Neural progenitor cell (in vitro differentiated cells): ENCODE measurements around the gene BMPER.

ENCODE experiments used
- EZH2 ChIP-seq: fragments of 200-600 bp; sonication (generic); IDR thresholded peaks from 2 replicates; pipeline ENCODE4 v1.6.1; 2017; ENCODE audit warnings: antibody characterized with exemption, mild to moderate bottlenecking, moderate library complexity
- EZH2phosphoT487 ChIP-seq: fragments of 200-600 bp; sonication (generic); IDR thresholded peaks from 2 replicates; pipeline ENCODE4 v1.6.1; 2017; ENCODE audit warnings: antibody characterized with exemption
- TF ChIP-seq, protein P1 (sequence below): fragments of 200-600 bp; sonication (generic); IDR thresholded peaks from 2 replicates; pipeline ENCODE4 v1.5.1; 2017; ENCODE audit warnings: antibody characterized with exemption, mild to moderate bottlenecking

DNA sequence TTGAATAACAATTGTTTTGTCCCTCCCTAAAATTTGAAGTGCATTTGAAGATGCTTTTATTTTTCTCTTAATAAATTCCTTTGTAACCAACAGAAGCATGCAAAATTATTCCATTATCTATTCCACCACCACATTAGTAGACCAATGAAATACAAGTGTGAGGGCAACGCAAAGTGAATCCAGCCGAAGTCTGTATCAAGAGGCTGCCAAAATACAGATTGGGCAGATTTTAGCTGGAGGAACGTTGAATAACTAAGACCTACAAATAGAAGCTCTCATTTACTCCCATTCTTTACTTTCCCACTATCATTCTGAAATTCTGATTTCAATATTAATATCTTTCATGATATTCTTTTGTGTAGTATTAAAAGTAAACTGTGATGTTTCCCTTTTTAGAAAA lies 233.7 kb downstream of the BMPER start:
- TF ChIP-seq, protein P1, sequence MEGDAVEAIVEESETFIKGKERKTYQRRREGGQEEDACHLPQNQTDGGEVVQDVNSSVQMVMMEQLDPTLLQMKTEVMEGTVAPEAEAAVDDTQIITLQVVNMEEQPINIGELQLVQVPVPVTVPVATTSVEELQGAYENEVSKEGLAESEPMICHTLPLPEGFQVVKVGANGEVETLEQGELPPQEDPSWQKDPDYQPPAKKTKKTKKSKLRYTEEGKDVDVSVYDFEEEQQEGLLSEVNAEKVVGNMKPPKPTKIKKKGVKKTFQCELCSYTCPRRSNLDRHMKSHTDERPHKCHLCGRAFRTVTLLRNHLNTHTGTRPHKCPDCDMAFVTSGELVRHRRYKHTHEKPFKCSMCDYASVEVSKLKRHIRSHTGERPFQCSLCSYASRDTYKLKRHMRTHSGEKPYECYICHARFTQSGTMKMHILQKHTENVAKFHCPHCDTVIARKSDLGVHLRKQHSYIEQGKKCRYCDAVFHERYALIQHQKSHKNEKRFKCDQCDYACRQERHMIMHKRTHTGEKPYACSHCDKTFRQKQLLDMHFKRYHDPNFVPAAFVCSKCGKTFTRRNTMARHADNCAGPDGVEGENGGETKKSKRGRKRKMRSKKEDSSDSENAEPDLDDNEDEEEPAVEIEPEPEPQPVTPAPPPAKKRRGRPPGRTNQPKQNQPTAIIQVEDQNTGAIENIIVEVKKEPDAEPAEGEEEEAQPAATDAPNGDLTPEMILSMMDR: no peak
- TF ChIP-seq EZH2phosphoT487 (no peak), EZH2 (no peak)
